ENCODE results near the gene NR2F1-AS1. TPM values are rescaled to one million over a fixed set of nuclear protein-coding genes. Genes with fewer than 3 reads are reported as not detected.

NR2F1-AS1 gene
- total and polyA plus RNA-seq, 2 experiments from 2014 or later: 0.45 to 0.49 TPM

GRCh38 chr5:93406971-93407401, 174.0 kb downstream of the NR2F1-AS1 start:
- no peaks in the 10 kb centered on the region for H3K36me3 ChIP-seq
- H3K27me3 ChIP-seq: peaks cover 16% of the 10 kb centered on the region
- H3K9me3 ChIP-seq (ENCODE audit: low read depth): no peaks in the 10 kb centered on the region
- DNase-seq (ENCODE audit: low read depth in 1 of 2, low spot score in 1 of 2): no peak
- H3K27ac ChIP-seq: no peak overlapping the region
- H3K4me3 ChIP-seq: no peak overlapping the region
- H3K4me1 ChIP-seq (ENCODE audit: low read depth): no peaks in the 10 kb centered on the region
- TF ChIP-seq, protein P1, sequence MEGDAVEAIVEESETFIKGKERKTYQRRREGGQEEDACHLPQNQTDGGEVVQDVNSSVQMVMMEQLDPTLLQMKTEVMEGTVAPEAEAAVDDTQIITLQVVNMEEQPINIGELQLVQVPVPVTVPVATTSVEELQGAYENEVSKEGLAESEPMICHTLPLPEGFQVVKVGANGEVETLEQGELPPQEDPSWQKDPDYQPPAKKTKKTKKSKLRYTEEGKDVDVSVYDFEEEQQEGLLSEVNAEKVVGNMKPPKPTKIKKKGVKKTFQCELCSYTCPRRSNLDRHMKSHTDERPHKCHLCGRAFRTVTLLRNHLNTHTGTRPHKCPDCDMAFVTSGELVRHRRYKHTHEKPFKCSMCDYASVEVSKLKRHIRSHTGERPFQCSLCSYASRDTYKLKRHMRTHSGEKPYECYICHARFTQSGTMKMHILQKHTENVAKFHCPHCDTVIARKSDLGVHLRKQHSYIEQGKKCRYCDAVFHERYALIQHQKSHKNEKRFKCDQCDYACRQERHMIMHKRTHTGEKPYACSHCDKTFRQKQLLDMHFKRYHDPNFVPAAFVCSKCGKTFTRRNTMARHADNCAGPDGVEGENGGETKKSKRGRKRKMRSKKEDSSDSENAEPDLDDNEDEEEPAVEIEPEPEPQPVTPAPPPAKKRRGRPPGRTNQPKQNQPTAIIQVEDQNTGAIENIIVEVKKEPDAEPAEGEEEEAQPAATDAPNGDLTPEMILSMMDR (IDR thresholded peaks at IDR 0.05; ENCODE audit: low read depth, low read length): no peak

DNA sequence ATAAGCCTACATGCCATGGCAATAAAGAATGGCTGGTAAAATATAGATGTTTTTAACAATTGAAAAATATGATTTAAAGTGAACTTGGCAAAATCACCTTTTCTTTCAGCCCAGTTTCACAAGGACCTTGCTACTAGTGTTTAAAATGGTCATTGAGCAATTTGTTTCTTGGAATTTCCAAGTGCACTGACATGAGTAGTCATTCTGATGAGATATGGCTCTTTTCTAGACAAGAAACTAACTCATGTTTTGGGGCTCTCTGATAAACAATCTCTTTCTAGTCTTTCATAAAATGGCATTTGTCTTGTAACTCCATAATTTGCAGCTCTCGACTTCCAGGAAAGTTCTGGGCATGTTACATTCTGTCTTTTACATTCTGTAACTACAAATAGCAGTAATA, 176.8 kb downstream of the NR2F1-AS1 start:
- H3K4me3 ChIP-seq: no peak overlapping the region
- no peak overlapping the region for H3K27ac ChIP-seq
- no peaks in the 10 kb centered on the region for H3K36me3 ChIP-seq
- H3K9me3 ChIP-seq (ENCODE audit: low read depth): no peaks in the 10 kb centered on the region
- peaks cover 26% of the 10 kb centered on the region for H3K27me3 ChIP-seq
- TF ChIP-seq, protein P1 (IDR thresholded peaks at IDR 0.05; ENCODE audit: low read depth, low read length): no peak
- DNase-seq (ENCODE audit: low read depth in 1 of 2, low spot score in 1 of 2): peak in 1 of 2 donors; percentile 36
- H3K4me1 ChIP-seq (ENCODE audit: low read depth): no peaks in the 10 kb centered on the region

GRCh38 chr5:93403141-93403928, 177.7 kb downstream of the NR2F1-AS1 start:
- Histone ChIP-seq H3K27me3 (peaks cover 26% of the 10 kb centered on the region), H3K9me3 (ENCODE audit: low read depth) (no peaks in the 10 kb centered on the region), H3K4me3 (no peak overlapping the region), H3K36me3 (no peaks in the 10 kb centered on the region), H3K4me1 (ENCODE audit: low read depth) (no peaks in the 10 kb centered on the region), H3K27ac (no peak overlapping the region)
- TF ChIP-seq, protein P1 (IDR thresholded peaks at IDR 0.05; ENCODE audit: low read depth, low read length): no peak
- DNase-seq (ENCODE audit: low read depth in 1 of 2, low spot score in 1 of 2): no peak

DNA sequence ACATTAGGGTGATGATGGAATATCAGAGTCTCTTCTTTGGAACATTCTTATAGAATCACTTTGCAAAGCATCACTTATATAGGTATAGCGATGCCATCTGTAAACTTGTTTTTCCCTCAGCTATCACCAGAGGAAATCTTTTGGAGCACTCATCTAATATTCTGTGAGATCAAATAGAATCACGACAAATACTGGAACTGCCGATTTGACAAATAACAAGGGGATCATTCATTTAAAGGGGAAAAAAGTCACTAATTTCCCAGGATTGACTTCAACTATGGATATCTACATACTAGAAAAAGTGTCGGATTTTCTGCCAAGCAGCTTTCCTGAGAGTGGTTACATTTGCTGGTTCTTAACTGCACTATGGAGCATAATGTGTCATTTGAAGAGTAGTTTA, 178.6 kb downstream of the NR2F1-AS1 start:
- no peaks in the 10 kb centered on the region for H3K36me3 ChIP-seq
- no peaks in the 10 kb centered on the region for H3K4me1 ChIP-seq (ENCODE audit: low read depth)
- TF ChIP-seq, protein P1 (IDR thresholded peaks at IDR 0.05; ENCODE audit: low read depth, low read length): no peak
- H3K4me3 ChIP-seq: no peak overlapping the region
- no peak for DNase-seq (ENCODE audit: low read depth in 1 of 2, low spot score in 1 of 2)
- no peak overlapping the region for H3K27ac ChIP-seq
- H3K27me3 ChIP-seq: peaks cover 26% of the 10 kb centered on the region
- H3K9me3 ChIP-seq (ENCODE audit: low read depth): no peaks in the 10 kb centered on the region

- no peak overlapping the region for H3K27ac ChIP-seq
- no peak for DNase-seq (ENCODE audit: low read depth in 1 of 2, low spot score in 1 of 2)
- TF ChIP-seq, protein P1 (IDR thresholded peaks at IDR 0.05; ENCODE audit: low read depth, low read length): no peak
- H3K27me3 ChIP-seq: peaks cover 26% of the 10 kb centered on the region
- H3K4me1 ChIP-seq (ENCODE audit: low read depth): no peaks in the 10 kb centered on the region
- H3K4me3 ChIP-seq: no peak overlapping the region
- no peaks in the 10 kb centered on the region for H3K36me3 ChIP-seq
- H3K9me3 ChIP-seq (ENCODE audit: low read depth): no peaks in the 10 kb centered on the region
Measured at GRCh38 chr5:93401634-93402213, 179.3 kb downstream of the NR2F1-AS1 start.

Measured in cardiac muscle cell (in vitro differentiated cells and primary cell).